IPS-20b (cell line): ENCODE results near the gene LIMS2.

Experiments used
- H3K27ac ChIP-seq: one replicate; pipeline ENCODE4 v1.5.1; 2013; ENCODE audit warnings: low read length
- H3K27me3 ChIP-seq: 2 replicates; pipeline ENCODE4 v1.6.1; 2013; ENCODE audit warnings: mild to moderate bottlenecking, low read length, inconsistent platforms; ENCODE audit not compliant: insufficient read depth
- H3K36me3 ChIP-seq: 2 replicates; pipeline ENCODE4 v1.6.1; 2013; ENCODE audit warnings: low read depth, mild to moderate bottlenecking, inconsistent platforms, low read length, moderate library complexity; ENCODE audit not compliant: insufficient read depth
- H3K4me1 ChIP-seq: 2 replicates; pipeline ENCODE4 v1.6.1; 2013; ENCODE audit warnings: mild to moderate bottlenecking, control low read depth, inconsistent platforms, low read length, moderate library complexity; ENCODE audit not compliant: insufficient read depth
- H3K4me3 ChIP-seq: 2 replicates; pipeline ENCODE4 v1.5.1; 2013; ENCODE audit warnings: mild to moderate bottlenecking, low read length, inconsistent platforms
- H3K9ac ChIP-seq: 2 replicates; pipeline ENCODE4 v1.6.1; 2013; ENCODE audit warnings: low read depth, mild to moderate bottlenecking, inconsistent platforms, low read length, moderate library complexity
- H3K9me3 ChIP-seq: 2 replicates; pipeline ENCODE4 v1.6.1; 2013; ENCODE audit warnings: mild to moderate bottlenecking, low read depth, low read length, inconsistent platforms; ENCODE audit not compliant: insufficient read depth

Gene LIMS2

DNA sequence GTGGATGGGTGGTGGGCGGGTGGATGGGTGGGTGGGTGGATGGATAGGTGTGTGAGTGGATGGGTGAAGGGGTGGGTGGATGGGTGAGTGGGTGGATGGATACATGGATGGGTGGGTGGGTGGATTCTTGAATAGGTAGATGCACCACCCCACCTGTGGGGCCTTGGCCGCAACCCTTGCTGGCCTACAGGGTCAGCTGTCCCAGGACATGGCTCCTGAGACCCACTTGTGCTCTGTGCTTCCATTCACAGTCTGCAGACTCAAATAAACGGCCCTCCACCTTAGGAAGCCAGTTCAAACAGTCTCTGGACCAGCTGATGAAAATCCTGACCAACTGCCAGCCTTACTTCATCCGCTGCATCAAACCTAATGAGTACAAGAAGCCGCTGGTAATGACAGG, 85.5 kb downstream of the LIMS2 start:
- Histone ChIP-seq H3K4me3 (no peak overlapping the region), H3K9ac (no peak overlapping the region), H3K36me3 (no peaks in the 10 kb centered on the region), H3K9me3 (no peaks in the 10 kb centered on the region), H3K27me3 (no peaks in the 10 kb centered on the region), H3K4me1 (no peaks in the 10 kb centered on the region), H3K27ac (no peak overlapping the region)

DNA sequence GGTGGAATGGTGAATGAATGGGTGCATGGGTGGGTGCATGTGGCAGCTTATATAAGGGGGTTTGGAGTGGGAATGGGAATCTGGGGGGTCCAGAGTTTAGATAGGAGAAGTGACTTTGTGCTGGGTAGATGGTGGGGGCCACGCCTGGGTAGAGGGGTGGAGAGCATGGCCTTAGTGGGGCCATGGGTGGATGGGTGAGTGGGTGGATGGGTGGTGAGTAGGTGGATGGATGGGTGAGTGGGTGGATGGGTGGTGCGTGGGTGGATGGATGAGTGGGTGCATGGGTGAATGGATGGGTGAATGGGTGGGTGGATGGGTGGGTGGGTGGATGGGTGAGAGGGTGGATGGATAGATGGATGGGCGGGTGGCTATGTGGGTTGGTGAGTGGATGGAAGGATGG, 86.0 kb downstream of the LIMS2 start:
- Histone ChIP-seq H3K27ac (no peak overlapping the region), H3K4me3 (no peak overlapping the region), H3K4me1 (no peaks in the 10 kb centered on the region), H3K9ac (no peak overlapping the region), H3K9me3 (no peaks in the 10 kb centered on the region), H3K27me3 (no peaks in the 10 kb centered on the region), H3K36me3 (no peaks in the 10 kb centered on the region)
